ENCODE measurements around the gene SMCO3. TPM values are rescaled to one million over a fixed set of nuclear protein-coding genes. Genes with fewer than 3 reads are reported as not detected.
A peak's percentile ranks its signal among the peaks of the same experiment; 100 is the strongest.

The SMCO3 gene
- total and polyA plus RNA-seq, 2 of the 13 experiments (the other 11 are each of a cell fraction or from before 2014, with no cell fraction given): 0.29 to 0.42 TPM

- TF ChIP-seq ATF7 (IDR thresholded peaks at IDR 0.05): no peak
- no peak for TF ChIP-seq ATF7 (CRISPR knock-in tag; IDR thresholded peaks at IDR 0.05)
- no peak for TF ChIP-seq YEATS2 (CRISPR knock-in tag; IDR thresholded peaks at IDR 0.05; ENCODE audit: borderline replicate concordance)
- no peak for TF ChIP-seq PRMT3 (CRISPR knock-in tag; IDR thresholded peaks at IDR 0.05; ENCODE audit: borderline replicate concordance, low read depth)
- no peak for TF ChIP-seq NKX3-1 (CRISPR knock-in tag; IDR thresholded peaks at IDR 0.05)
- TF ChIP-seq PAX8 (CRISPR knock-in tag; IDR thresholded peaks at IDR 0.05; ENCODE audit: borderline replicate concordance): no peak
- TF ChIP-seq, protein P1, sequence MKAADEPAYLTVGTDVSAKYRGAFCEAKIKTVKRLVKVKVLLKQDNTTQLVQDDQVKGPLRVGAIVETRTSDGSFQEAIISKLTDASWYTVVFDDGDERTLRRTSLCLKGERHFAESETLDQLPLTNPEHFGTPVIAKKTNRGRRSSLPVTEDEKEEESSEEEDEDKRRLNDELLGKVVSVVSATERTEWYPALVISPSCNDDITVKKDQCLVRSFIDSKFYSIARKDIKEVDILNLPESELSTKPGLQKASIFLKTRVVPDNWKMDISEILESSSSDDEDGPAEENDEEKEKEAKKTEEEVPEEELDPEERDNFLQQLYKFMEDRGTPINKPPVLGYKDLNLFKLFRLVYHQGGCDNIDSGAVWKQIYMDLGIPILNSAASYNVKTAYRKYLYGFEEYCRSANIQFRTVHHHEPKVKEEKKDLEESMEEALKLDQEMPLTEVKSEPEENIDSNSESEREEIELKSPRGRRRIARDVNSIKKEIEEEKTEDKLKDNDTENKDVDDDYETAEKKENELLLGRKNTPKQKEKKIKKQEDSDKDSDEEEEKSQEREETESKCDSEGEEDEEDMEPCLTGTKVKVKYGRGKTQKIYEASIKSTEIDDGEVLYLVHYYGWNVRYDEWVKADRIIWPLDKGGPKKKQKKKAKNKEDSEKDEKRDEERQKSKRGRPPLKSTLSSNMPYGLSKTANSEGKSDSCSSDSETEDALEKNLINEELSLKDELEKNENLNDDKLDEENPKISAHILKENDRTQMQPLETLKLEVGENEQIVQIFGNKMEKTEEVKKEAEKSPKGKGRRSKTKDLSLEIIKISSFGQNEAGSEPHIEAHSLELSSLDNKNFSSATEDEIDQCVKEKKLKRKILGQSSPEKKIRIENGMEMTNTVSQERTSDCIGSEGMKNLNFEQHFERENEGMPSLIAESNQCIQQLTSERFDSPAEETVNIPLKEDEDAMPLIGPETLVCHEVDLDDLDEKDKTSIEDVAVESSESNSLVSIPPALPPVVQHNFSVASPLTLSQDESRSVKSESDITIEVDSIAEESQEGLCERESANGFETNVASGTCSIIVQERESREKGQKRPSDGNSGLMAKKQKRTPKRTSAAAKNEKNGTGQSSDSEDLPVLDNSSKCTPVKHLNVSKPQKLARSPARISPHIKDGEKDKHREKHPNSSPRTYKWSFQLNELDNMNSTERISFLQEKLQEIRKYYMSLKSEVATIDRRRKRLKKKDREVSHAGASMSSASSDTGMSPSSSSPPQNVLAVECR (CRISPR knock-in tag; IDR thresholded peaks at IDR 0.05; ENCODE audit: borderline replicate concordance): peak; percentile 72; the same call in 1 of the 2 replicates
- TF ChIP-seq THAP9 (CRISPR knock-in tag; IDR thresholded peaks at IDR 0.05; ENCODE audit: borderline replicate concordance): no peak
- TF ChIP-seq, protein P2, sequence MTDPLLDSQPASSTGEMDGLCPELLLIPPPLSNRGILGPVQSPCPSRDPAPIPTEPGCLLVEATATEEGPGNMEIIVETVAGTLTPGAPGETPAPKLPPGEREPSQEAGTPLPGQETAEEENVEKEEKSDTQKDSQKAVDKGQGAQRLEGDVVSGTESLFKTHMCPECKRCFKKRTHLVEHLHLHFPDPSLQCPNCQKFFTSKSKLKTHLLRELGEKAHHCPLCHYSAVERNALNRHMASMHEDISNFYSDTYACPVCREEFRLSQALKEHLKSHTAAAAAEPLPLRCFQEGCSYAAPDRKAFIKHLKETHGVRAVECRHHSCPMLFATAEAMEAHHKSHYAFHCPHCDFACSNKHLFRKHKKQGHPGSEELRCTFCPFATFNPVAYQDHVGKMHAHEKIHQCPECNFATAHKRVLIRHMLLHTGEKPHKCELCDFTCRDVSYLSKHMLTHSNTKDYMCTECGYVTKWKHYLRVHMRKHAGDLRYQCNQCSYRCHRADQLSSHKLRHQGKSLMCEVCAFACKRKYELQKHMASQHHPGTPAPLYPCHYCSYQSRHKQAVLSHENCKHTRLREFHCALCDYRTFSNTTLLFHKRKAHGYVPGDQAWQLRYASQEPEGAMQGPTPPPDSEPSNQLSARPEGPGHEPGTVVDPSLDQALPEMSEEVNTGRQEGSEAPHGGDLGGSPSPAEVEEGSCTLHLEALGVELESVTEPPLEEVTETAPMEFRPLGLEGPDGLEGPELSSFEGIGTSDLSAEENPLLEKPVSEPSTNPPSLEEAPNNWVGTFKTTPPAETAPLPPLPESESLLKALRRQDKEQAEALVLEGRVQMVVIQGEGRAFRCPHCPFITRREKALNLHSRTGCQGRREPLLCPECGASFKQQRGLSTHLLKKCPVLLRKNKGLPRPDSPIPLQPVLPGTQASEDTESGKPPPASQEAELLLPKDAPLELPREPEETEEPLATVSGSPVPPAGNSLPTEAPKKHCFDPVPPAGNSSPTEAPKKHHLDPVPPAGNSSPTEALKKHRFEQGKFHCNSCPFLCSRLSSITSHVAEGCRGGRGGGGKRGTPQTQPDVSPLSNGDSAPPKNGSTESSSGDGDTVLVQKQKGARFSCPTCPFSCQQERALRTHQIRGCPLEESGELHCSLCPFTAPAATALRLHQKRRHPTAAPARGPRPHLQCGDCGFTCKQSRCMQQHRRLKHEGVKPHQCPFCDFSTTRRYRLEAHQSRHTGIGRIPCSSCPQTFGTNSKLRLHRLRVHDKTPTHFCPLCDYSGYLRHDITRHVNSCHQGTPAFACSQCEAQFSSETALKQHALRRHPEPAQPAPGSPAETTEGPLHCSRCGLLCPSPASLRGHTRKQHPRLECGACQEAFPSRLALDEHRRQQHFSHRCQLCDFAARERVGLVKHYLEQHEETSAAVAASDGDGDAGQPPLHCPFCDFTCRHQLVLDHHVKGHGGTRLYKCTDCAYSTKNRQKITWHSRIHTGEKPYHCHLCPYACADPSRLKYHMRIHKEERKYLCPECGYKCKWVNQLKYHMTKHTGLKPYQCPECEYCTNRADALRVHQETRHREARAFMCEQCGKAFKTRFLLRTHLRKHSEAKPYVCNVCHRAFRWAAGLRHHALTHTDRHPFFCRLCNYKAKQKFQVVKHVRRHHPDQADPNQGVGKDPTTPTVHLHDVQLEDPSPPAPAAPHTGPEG (CRISPR knock-in tag; IDR thresholded peaks at IDR 0.05): 0 out of 2 replicates have a peak, but pooled peaks have one; percentile 8
- TF ChIP-seq HDAC6 (IDR thresholded peaks at IDR 0.05; ENCODE audit: low read depth, low read length): no peak
Measured at GRCh38 chr12:14774074-14774905, 39.7 kb downstream of the SMCO3 start (continued).
